Dedifferentiated amniotic fluid mesenchymal stem cell (primary cell): Measurements from ENCODE around the gene DPP9.
"Not testable (repeated sequence)": the region's sequence is repeated elsewhere in the genome, so short reads cannot be mapped to it uniquely, and the experiment has no call there.

ENCODE experiments used
- DNase-seq: peaks from one replicate; pipeline ENCODE4 v3.0.0-alpha.2; 2016; ENCODE audit errors: extremely low spot score

DPP9 gene

GRCh38 chr19:4740092-4740491, 16.4 kb upstream of the DPP9 start:
- DNase-seq, result no peak

DNA sequence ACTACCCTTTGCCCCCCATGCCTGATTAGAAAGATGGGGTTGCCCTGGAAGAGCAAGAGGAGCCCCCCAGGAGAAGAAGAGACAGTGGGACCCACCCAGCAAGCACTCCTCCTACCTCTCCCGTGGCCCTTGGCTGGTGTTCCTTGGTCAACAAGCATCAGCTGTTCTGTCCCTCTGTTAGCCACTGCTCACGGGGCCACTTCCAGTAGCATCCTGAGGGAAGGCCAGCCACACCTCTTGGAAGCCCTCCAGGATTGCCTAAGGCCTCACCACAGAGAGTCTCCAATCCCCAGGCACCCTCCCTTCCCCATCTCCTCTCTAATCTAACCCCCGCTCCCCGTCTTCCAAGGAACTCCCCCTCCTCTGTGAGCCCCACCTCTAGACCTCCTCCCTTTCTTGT, 15.1 kb upstream of the DPP9 start:
- no peak for DNase-seq

DNA sequence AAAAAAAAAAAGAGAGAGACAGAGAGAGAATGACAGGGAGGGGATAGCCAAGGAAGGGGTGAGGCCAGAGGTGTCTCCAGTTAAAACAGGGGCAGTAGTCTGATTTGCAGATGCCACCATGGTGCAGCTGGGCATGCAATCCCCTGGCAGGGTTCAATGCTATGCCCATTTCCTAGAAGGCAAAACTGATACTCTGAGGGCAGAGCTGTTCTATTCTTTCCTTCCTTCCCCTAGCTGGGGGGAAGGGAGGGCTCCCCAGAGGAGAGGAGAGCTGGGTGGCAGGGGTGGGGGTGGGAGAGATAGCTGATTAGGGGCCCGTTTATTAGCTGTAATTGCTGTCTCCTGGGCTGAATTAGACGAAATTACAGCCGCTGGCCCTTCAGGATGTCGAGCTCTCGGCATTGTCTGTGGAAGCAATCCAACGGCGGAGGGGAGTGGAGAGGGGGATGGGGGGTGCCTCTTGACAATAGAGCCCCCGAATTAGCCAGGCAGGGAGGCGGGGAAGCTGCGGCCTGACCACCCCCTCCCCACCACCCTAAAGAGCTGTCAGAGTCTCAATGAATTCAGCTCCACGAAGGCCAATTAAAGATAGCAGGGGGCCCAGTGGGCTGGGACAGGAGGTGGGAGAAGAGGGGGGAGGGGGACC, 14.4 kb upstream of the DPP9 start:
- DNase-seq, result no peak

DNA sequence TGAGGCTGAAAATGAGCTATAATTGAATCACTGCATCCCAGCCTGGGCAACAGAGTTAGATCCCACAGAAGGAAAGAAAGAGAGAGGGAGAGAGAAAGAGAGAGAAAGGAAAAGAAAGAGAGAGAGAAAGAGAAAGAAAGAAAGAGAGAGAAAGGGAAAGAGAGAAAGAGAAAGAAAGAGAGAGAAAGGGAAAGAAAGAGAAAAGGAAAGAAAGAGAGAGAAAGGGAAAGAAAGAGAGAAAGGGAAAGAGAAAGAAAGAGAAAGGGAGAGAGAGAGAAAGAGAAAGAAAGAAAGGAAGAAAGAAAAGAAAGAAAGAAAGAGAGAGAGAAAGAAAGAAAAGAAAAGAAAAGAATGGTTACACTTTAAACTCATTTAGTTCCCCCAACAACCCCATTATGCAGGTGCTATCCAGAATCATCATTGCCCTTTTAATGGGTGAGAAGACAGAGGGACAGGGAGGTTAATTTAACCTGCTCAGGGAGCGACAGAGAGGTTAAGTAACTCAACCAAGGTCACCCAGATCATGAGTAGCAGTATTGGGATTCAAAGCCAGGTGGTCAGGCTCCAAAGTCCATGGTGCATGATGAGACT, 10.2 kb upstream of the DPP9 start:
- no peak for DNase-seq

GRCh38 chr19:4732680-4733114, 9.1 kb upstream of the DPP9 start:
- DNase-seq, result peak; percentile 30

DNA sequence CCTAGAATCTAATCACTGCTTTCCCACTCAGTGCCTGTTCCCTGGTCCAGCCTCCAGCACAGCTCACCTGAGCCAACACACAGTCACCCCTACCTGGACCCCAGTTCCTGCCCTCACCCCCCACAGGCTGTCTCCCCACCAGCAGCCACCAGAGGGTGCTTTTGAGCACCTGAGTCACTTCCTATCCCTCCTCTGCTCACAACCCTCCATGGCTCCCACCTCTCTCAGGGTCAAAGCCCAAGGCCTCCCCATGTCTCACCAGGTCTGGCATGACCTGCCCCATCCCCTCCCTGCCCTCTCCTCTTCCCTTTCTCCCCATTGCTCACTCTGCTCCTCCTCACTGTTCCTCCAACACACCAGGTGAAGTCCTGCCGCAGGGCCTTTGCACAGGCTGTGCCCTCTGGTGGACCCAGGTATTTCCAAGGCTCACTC, 7.1 kb upstream of the DPP9 start:
- DNase-seq, result no peak

DNA sequence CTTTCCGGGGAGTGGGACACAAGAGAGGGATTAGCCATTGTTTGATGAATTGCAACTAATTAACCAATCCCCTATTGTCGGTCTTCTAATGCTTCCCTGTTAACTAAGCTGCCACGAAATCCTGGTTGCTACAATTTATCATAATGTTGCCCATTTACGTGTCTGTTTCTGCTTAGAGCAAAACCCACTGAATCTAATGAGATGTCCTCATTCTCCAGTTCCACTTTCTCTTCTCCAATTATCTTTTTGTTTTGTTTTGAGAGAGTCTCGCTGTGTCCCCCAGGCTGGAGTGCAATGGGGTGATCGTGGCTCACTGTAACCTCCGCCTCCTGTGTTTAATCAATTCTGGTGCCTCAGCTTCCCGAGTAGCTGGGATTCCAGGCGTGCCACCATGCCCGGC, 5.2 kb upstream of the DPP9 start:
- no peak for DNase-seq

- DNase-seq, result peak; percentile 26
These were observed 709 bp downstream of the DPP9 start for GRCh38 chr19:4722671-4723594.

DNA sequence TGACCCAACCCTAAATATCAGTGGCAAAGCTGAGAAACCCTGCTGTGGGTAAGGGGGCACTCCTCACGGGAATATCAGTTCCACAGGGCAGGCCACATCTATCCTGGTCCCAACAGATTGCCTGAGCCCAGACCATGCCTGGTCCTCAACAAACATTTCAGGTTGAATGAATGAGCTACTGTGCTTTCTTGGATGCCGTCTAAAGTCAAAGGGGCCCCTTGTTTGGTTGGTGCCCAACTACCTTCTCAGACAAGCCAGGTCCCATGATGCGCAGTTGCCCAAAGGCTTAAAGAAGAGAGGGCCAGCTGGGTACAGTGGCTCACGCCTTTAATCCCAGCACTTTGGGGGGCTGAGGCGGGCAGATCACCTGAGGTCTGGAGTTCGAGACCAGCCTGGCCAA, 2.4 kb downstream of the DPP9 start:
- DNase-seq, result no peak

- no peak for DNase-seq
These were observed 3.5 kb downstream of the DPP9 start for GRCh38 chr19:4720037-4720700.

DNA sequence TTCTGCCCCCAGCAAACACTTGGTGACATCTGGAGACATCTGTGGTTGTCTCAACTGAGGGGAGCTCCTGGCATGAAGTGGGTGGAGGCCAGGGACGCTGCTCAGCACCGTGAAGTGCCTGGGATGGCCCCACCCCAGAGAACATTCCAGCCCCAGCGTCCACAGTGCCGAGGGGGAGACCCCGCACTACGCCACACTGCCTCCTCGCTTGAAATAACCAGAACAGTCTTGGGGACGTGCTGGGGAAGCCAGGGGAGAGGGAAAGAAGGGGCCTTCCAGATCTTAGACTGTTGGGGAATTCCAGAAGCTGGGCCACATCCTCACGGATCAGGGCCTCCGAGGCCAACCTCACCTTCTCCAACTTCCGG, 4.2 kb downstream of the DPP9 start:
- no peak for DNase-seq

- no peak for DNase-seq
These were observed 5.5 kb downstream of the DPP9 start for GRCh38 chr19:4717966-4718701.

GRCh38 chr19:4717191-4717965, 6.3 kb downstream of the DPP9 start:
- DNase-seq, result no peak

- DNase-seq, result no peak
These were observed 8.0 kb downstream of the DPP9 start for GRCh38 chr19:4715529-4716221.

DNA sequence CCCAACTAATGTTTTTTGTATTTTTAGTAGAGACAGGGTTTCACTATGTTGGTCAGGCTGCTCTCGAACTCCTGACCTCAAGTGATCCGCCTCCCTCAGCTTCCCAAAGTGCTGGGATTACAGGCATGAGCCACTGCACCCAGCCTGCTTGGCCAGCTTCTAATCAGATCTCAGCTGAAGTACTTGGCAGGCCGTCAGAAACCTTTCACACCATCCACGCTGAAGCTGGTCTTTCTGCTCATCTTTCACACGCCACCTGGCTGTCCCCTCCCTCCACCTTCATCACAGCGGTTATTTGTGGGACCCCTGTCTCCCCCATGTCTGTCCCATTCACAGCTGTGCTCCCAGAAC, 8.5 kb downstream of the DPP9 start:
- not testable (repeated sequence) for DNase-seq

DNA sequence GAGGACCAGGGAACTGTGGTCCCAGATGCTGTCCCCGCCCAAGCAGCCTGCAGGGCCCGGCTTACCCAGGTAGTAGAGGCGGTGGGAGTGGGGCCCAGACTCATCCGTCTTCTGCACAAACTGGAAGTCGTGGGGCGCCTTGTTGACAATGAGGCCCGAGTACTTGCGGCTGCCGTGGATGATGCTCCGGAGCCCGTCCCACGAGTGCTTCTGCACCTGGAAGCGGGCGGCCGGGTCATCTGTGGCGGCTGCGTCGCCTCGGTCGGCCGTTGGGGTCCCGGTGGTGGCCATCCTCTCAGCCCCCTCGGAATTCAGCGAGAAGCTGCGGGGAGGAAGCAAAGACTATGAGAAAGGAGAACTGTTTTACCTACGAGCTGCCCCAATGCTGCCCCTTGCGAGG, 9.6 kb downstream of the DPP9 start:
- DNase-seq, result no peak

DNA sequence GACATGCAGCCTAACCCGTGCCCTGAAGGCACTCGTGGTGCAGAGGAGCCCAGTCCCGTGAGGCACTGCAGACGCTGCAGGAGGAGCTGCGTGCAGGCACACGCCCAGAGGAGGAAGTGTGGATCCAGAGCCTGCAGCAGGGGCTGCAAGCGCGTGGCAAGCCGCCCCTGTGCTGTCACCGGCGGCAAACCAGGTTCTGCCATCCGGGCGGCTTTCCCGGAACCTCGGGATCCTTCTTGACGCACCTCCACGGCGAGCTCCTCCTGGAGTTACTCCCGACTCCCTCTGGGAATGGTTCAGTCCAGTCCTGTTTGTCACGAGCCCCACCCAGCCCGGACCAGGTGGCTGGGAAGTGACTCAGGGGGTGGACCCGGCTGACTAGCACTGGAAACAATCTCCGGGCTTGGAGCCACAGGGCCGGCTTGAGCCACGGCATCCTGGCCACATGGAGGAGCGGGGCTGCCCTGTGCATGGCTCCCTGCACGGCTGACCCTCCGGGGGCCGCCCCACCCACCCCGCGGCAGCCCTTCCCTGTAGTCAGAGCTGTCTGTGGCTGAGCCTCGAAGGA, 10.2 kb downstream of the DPP9 start:
- peak; percentile 79 for DNase-seq

DNA sequence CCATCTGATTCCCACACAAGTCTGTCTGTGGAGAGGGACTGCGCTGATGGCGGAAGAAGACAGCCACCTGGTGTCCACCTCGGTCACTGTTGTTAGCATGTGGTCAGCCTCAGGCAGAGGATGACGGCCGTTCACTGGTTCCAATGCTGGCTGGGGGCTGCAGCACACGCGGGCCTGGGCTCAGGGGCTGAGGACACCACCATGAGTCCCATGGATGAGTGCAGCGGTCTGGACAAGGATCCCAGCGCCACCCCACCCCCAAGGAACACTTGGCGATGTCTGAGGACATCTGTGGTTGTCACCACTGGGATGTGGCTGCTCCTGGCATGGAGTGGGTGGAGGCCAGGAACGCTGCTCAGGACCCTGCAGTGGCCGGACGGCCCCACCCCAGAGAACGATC, 10.9 kb downstream of the DPP9 start:
- no peak for DNase-seq

DNA sequence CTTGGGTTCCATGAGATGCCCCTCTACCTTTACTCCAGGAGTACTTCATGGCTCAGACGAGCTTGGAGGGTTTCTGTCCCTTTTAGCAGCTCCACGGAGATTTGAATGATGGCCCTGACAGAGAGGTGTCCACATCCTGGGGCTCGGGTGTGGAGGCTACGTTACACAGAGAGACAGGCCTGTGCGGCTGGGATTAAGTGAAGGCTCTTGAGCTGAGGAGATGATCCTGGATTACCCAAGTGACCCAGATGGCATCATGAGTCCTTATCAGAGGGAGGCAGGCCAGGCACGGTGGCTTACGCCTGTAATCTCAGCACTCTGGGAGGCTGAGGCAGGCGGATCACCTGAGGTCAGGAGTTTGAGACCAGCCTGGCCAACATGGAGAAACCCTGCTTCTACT, 12.4 kb downstream of the DPP9 start:
- DNase-seq, result no peak

GRCh38 chr19:4710281-4710600, 13.4 kb downstream of the DPP9 start:
- DNase-seq, result no peak
